NCI-H226 (cell line): Measurements from ENCODE around the gene PLPPR1.

Experiments used
- DNase-seq: peaks from one replicate; pipeline ENCODE4 v3.0.0-alpha.2; 2015

The PLPPR1 gene

DNA sequence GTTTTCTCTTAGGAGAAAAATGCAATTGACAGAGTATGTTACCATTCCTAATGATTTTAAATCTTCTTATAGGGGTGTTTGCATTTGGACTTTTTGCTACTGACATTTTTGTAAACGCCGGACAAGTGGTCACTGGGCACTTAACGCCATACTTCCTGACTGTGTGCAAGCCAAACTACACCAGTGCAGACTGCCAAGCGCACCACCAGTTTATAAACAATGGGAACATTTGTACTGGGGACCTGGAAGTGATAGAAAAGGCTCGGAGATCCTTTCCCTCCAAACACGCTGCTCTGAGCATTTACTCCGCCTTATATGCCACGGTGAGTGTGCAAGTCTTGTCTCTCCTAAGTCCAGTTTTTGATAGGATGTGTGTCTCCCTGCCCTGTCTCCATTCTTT is 280.6 kb downstream of the PLPPR1 start:
- no peak for DNase-seq

DNA sequence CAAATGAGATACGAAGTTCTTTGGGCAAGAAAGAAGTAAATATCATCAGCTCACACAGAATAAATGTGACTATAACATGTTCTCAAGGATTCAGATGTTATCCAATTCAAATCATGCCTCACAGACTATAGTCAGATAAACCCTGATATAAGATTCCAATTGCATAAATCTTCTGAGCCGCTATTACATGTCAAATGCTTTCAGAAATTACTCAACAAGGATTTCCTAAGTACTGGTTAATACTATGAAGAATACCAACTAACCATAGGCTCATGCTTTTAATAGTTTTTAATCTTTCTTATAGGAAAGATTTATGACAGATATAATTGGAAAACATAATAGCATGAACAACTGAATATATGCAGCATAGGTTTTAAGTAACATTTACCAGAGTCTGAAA is 282.7 kb downstream of the PLPPR1 start:
- DNase-seq, result no peak

DNA sequence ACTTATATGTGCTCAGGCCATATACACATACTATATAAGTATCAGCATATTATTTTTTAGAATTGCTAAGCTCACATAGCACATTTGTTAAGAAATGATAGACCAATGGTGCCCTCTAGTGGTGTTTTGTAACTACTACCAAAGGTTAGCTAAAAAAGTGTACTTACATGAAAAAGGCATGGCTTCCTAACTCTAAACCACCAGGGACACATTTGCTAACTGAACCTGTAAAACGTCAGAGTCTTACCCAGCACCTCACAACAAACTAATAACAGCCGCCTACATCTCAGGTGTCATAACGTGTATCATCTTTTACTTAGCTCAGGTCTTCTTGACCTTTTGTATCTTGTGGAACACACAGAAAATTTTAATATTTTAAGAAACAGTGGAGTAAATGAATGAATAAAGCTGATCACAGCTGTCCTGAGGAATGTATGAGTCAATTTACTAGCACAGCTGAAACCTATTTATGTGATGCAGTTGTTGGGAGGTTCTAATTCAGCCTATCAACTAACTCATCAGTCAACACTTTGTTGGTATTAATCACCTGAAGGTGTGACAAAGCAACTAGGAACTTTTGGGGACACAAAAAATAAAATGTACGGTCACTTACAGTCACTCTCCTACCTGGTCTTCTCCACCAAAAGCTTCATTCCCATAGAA is 283.4 kb downstream of the PLPPR1 start:
- peak; percentile 47 for DNase-seq

DNA sequence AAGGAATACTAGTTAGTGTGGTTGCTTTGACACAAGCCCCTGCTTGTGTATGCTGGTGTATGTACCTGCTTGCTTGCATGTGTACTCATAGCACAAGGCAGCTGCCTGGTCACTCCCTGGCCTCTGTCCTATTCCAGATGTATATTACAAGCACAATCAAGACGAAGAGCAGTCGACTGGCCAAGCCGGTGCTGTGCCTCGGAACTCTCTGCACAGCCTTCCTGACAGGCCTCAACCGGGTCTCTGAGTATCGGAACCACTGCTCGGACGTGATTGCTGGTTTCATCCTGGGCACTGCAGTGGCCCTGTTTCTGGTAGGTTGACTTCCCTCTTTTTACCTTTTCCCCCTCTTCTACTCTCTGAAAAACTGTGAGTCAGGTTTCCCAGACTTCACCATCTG is 284.1 kb downstream of the PLPPR1 start:
- no peak for DNase-seq

DNA sequence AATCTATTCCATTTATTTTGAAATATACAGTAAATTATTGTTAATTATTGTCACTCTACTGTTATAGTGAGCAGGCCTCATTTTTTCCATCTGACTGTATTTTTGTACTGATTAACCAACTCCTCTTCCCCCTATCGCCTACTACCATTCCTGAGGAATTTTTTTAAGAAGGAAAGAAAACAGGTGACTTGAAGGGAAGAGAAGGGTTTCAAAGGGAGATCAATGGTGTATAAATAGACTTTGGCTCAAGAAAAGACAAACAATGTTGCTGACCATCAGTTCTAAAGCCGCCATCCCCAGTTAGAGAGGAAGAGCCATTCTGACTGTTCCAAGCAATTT is 286.6 kb downstream of the PLPPR1 start:
- no peak for DNase-seq

DNA sequence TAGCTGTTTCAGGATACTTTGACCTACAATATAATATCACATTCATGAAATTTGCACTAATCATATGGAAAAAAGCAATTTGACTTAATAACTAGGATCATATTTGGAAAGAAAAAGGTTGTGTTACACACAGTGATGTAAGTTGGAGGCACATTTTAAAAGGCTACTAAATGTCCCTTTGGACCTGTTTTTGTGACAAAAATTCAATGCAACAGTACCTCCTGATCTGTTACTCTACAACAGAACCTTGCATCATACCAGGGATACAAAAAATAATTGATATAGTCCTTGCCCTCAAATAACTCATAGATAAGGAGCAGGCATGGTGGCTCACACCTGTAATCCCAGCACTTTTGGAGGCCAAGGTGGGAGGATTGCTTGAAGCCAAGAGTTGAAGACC is 289.2 kb downstream of the PLPPR1 start:
- DNase-seq, result no peak

DNA sequence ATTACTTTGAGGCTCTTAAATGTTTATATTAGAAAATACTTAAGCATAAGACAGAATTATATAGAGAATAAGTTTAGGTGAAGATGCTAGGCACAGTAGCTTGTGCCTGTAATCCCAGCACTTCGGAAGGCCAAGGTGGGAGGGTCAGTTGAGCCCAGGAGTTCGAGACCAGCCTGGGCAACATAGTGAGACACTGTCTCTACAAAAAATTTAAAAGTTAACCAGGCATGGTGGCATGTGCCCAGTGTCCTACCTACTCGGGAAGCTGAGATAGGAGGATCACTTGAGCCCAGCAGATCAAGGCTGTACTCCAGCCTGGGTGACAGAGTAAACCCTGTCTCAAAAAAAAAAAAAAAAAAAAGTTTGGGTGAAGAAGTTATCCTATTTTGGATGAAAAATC is 294.6 kb downstream of the PLPPR1 start:
- DNase-seq, result no peak

DNA sequence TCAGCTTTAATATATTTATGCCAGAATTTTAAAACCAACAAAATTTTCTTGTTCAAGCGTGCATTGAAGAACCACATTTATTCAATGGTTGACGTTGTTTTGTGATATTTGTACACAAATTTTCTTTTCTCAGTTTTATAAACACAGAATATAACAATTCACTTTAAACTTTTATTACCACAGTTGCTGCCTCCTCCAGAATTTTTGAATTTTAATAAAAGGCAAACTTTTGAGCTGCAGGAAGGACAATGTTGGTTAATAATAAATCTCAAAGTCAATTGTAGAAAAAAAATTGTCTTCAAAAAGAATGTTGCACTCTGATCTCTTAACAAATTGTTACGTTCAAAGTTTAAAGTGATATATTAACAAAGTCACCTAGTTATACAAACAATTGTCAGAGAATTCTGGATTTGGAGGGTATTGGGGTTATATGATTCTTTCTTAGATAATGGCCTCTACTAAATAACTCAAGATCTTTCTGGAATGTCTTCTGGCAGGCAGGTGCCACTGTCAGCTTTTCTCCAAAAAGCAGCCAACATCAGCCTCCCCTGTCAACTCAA is 295.8 kb downstream of the PLPPR1 start:
- DNase-seq, result no peak

DNA sequence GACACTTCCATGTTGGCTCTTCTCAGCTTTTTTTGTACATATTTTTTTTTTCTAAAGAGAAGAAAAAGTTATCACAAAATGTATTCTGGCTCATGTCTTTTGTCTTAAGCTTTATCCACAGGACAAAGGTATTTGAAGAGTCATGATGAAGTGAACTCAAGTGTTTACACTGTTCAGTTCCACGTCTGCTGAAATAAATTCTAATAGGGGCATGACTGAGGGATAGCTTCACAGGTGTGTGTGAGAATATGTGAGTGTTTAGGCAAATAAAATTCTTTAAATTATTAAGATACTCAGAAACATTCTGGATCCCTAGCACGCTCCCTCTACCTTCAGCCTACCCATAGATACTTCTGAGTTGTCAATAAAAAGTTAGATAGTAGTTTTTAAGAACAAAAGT is 296.5 kb downstream of the PLPPR1 start:
- DNase-seq, result no peak

DNA sequence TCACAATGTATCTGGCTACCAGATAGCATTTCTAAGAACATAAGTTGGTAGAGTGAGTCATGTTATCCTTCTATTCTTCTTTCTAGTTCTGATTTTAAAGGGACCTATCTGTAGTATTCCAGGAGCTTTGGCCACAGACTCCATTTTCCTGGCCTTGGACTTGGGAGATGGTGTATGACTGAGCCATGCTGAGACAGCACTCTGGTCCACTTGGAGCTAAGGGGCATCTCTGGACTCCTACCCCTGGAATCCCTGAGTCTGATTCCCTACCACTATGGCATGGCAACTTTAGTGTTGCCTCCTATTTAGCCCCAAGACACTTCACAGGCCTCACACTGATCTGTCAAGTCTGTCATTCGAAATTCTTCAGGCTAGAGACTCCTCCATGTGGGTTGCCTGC is 297.5 kb downstream of the PLPPR1 start:
- no peak for DNase-seq

DNA sequence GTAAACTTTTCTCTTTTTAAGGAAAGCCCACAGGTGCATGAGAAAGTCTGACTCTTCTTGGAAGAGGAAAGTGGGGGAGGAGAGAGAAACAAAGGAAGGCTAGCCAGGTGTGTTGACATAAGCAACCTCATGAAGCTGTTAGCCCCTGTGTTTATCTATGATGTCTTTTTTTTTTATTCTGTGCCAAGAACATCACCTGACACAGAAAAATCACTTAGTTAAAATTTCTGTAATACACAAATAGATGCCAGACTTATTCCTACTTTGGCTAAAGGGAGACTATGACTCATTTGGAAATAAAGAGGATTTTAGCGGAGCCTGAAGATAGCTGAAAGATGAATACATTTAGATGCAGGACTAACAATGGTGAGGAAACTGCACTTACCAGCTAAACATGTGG is 298.0 kb downstream of the PLPPR1 start:
- DNase-seq, result peak; percentile 38

DNA sequence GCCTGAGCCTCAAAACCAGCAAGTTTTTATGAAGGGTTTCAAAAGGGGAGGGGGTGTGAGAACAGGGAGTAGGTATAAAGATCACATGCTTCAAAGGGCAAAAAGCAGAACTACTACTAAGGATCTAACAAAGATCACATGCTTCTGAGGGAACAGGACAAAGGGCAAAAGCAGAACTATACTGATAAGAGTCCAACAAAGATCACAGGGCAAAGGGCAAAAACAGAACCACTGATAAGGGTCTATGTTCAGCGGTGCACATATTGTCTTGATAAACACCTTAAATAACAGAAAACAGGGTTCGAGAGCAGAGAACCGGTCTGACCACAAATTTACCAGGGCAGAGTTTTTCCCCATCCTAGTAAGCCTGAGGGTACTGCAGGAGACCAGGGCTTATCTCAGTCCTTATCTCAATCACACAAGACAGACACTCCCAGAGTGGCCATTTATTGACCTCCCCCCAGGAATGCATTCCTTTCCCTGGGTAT is 298.9 kb downstream of the PLPPR1 start:
- DNase-seq, result peak; percentile 16

DNA sequence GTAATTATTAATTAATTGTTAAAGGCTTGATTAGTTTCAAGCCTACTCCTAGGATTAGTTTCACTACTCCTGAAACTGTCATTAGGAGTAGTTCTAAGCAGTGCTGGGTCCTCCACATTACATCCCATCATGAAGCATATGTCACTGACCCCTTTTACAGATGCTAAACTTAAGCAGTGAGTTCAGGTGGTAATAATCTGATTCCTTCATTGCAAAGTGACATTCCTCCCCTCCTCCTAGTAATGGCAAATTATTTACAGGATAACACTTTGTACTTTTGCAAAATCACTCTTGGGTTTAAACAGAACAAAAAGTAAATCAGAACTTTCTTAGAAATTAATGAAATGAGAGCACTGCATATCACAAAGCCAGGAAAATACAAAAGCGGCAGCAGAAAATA is 303.8 kb downstream of the PLPPR1 start:
- DNase-seq, result no peak

DNA sequence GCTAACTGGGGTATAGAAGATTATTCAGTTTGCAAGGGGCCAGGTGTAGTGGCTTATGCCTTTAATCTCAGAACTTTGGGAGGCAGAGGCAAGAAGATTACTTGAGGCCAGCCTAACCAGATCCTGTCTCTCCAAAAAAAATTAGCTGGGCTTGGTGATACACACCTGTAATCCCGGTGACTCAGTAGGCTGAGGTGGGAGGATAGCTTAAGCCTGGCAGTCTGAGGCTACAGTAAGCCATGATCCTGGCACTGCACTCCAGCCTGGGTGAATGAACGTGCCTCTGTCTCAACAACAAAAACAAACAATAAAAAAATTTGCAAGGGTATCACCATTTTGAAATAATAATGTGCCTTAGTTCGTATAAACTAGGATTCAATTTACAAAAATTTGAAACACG is 305.0 kb downstream of the PLPPR1 start:
- peak; percentile 55 for DNase-seq

DNA sequence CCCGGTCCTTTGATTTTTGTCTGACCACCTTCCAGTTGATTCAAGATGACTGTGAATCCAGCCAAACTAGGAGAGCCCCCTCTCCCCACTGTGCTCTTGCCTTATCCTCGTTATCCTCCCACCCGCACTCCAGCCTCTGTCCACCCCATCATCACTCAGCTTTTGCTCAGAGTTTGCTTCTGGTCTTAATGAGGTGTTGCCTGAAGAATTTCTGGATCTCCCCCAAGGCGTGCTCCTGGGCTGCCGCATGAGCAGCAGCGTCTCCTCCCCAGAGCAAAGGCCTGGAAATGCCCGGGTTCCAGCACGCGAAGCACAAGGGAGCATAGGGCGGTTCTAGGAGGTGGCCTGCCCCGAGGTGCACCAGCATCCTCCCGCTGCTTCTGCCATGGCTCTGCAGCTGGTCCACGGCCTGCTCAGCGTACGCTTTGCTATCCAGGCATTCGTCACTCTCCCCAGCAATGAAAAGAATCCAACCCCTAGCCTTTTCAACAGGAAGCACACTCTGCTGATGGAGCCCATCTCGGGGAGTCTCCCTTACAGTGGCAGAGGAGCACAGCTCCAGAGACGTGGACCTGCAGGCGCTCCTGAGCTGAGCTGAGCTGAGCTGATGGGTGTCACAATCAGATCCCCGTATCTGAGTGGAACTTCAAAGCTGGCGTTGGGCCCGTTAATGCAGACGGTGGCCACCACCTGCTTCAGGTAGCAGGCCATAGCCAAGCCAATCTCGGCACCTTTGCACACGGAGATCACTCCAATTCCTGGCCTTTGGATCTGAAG is 305.6 kb downstream of the PLPPR1 start:
- peak; percentile 60 for DNase-seq

DNA sequence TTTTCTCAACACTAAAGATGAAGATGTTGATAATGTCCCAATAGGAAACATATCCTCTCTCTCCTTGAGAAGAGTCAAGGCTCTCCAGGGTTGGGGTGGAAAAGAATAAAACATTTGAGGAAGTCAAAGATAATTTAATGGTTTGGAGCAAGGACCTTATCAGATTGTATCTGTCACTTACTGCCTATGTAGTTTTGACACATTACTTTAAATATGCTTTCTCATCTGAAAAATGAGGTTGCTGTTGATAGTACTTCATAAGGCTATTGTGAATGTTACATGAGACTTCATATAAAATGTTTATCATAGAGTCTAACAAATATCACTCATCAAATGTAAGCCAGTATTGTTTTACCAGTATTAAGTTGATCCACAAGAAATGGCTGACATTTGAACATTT is 307.6 kb downstream of the PLPPR1 start:
- no peak for DNase-seq

DNA sequence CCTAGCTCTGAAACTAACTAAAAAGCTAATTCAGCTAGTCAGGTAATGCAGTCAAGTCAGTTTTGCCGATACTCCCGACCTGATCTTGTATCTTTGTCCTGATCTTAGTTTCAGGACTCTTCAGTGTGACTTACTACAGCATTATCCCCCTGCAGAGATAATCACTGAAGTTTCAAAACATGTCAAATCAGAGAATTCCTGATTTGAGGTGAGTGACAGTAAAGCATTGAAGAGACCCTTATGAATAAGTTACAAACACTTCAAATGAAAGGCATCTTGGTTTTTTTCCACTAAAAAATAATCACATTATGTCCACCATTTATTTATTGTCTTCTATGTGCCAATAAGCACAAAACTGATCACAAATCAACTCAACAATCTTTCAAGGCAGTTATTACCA is 308.7 kb downstream of the PLPPR1 start:
- no peak for DNase-seq

DNA sequence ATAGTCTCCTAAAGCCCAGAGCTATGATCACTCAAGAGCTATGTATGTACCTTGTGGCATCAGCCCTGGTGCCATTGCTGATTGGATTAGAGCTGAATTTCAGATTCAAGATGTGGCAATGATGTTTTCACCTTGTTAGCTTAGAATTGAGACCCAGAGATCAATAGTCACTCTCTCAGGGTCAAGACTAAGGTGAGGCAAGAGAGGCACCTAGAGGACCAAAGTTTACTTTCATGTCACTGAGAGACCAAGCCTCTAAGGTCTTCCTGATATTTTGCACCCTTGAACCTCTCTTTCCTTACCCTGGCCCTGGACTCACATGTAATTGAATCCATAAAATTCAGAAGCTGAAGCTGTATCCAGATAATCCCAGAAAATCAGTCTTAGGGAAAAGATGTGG is 313.4 kb downstream of the PLPPR1 start:
- no peak for DNase-seq

DNA sequence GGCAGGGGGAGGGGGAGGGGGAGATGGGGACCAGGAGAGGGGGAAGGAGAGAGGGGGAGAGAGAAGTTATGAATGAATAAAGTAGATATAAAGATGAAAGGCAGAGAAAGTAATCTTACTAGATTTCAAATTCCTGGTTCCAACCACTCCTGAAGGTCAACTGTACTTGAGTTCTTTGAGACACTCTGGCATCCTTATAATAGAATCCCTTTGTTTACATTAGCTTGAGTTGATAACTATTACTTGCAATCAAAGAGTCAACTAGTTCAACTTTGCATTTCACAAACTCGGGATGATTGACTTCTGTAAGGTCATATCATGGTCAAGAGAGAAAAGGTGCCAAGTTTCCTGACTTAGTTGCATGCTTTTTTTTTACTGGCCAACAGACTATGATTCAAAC is 314.1 kb downstream of the PLPPR1 start:
- peak; percentile 17 for DNase-seq

DNA sequence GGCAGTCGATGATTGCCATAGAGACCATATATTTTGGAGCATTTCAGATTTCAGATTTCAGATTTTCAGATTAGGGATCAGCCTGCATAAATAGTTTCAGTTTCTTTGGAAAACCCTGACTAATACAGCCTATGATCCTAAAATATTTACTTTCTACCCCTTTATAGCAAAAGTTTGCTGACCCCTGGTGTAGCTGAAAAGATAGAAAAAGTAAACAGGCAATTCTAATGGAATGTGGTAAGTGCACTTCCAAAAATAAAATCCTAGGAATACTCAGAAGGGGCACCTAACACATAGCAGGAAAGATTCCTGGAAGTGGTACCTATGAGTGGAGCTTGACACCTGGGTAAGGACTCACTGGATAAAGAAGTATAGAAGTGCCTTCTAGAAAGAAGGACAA is 321.8 kb downstream of the PLPPR1 start:
- DNase-seq, result no peak

DNA sequence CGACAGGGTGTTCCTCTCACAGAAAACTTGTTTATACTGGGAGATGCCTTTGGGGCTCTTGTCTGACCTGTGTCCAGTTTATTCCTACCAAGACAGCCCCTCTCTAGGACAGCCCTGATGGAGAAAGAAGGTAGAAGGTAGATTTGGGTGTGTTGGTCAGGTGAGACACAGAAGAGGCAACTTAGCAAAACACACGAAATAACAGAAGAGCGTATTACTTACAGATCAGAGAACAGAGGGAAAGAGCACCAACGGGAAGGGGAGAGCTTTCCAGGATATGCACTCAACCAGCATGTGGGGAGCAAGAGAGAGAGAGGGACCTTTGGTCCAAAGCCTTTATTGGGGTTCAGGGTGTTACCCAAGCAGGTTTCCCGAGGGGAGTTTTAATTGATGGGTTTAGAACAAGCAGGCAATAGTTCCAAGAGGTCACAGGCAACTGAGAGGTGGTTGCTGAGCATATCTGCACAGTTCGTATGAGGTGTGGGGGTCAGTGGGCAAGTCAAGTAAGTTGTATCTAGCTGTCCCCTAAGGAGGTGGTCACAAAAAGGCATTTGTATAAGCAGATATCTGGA is 324.5 kb downstream of the PLPPR1 start:
- DNase-seq, result no peak

DNA sequence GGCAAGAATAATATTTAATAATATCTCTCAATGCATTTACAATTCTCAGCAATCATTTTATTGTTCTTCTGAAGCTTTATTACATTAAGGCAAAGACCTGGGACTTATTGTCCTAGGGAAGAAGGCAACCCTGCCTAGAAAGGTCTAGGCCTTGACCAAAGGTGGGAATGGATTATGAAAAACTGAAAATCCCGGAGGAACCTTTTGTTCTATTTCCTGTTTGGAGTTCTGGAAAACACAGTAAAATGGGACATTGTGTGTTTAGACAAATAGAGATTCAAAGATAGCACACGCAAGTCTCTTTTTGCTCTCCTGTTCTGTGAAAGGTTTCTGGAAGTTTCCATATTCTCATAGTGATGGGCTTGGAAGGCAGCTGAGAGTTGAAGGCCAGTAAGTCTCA is 325.2 kb downstream of the PLPPR1 start:
- no peak for DNase-seq

DNA sequence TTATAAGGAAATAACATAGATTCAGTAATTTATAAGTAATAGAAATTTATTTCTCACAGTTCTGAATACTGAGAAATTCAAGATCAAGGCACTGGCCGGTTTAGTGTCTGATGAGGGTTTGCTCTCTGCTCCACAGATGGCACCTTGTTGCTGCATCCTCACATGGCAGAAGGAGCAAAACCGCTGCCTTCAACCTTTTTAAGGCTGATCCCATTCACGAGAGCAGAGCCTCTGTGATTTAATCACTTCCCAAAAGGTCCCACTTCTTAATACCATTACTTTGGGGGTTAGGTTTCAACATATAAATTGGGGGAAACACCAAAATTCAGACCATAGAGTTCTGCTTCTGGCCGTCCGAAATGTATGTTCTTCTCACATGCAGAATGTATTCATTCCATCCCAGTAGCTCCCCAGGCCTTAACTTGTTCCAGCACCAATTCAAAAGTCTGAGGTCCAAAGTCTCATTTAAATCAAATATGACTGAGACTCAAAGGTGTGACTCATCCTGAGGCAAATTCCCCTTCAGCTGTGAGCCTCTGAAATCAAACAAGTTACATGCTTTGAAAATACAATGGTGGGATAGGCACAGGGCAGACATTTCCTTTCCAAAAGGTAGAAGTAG is 325.7 kb downstream of the PLPPR1 start:
- DNase-seq, result peak; percentile 26
